ENCODE measurements around the gene FXYD5. TPM values are rescaled to one million over a fixed set of nuclear protein-coding genes. Genes with fewer than 3 reads are reported as not detected.

Gene FXYD5
- polyA plus RNA-seq, 1 donor from 2014 or later: not detected

DNA sequence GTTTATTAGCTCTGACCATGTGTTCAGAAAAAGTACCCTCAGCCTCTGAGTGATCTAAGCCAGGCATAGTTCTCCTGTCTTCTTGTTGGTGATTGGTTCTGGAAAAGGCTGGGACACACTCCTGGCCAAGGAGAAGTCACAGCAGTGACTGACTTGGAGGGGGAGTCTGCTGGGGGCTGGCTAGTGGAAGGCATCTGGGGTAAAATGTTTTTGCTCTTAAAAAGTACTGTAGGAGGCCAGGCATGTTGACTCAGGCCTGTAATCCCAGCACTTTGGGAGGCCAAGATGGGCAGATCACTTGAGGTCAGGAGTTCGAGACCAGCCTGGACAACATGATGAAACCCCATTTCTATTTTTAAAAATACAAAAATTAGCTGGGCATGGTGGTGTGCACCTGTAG, 52.3 kb downstream of the FXYD5 start:
- Histone ChIP-seq H3K4me2 (ENCODE audit: low read length) (no peak overlapping the region), H3K9me2 (ENCODE audit: insufficient read depth, low read length) (no peaks in the 10 kb centered on the region), H3K9me3 (ENCODE audit: low read length) (no peaks in the 10 kb centered on the region), H3K4me3 (ENCODE audit: low read length) (no peak overlapping the region), H3K9ac (ENCODE audit: low read length) (no peak overlapping the region), H3K27me3 (ENCODE audit: insufficient read depth, low read depth, low read length) (no peaks in the 10 kb centered on the region), H4K20me1 (ENCODE audit: insufficient read depth) (no peaks in the 10 kb centered on the region), H3F3A (ENCODE audit: insufficient read depth, low read length, poor library complexity, severe bottlenecking) (no peaks in the 10 kb centered on the region), H2AFZ (ENCODE audit: low read depth, low read length) (no peak overlapping the region), H3K27ac (ENCODE audit: low read length) (no peak overlapping the region), H3K79me2 (replicated peaks; ENCODE audit: insufficient read depth, low read length) (no peaks in the 10 kb centered on the region), H3K36me3 (ENCODE audit: insufficient read depth, low read length) (no peaks in the 10 kb centered on the region)
- no peak for TF ChIP-seq POLR2AphosphoS5 (IDR thresholded peaks at IDR 0.05)
- TF ChIP-seq MXI1 (conservative IDR thresholded peaks at IDR 0.05; ENCODE audit: poor library complexity, severe bottlenecking): no peak
- TF ChIP-seq, protein P1, sequence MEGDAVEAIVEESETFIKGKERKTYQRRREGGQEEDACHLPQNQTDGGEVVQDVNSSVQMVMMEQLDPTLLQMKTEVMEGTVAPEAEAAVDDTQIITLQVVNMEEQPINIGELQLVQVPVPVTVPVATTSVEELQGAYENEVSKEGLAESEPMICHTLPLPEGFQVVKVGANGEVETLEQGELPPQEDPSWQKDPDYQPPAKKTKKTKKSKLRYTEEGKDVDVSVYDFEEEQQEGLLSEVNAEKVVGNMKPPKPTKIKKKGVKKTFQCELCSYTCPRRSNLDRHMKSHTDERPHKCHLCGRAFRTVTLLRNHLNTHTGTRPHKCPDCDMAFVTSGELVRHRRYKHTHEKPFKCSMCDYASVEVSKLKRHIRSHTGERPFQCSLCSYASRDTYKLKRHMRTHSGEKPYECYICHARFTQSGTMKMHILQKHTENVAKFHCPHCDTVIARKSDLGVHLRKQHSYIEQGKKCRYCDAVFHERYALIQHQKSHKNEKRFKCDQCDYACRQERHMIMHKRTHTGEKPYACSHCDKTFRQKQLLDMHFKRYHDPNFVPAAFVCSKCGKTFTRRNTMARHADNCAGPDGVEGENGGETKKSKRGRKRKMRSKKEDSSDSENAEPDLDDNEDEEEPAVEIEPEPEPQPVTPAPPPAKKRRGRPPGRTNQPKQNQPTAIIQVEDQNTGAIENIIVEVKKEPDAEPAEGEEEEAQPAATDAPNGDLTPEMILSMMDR (IDR thresholded peaks at IDR 0.05; ENCODE audit: poor library complexity, severe bottlenecking): no peak
- TF ChIP-seq EZH2 (IDR thresholded peaks at IDR 0.05; ENCODE audit: borderline replicate concordance, insufficient read depth, low read length, poor library complexity, severe bottlenecking): no peak
- TF ChIP-seq SMC3 (conservative IDR thresholded peaks at IDR 0.05; ENCODE audit: poor library complexity): no peak
- TF ChIP-seq RAD21 (conservative IDR thresholded peaks at IDR 0.05): no peak
- TF ChIP-seq, protein P2, sequence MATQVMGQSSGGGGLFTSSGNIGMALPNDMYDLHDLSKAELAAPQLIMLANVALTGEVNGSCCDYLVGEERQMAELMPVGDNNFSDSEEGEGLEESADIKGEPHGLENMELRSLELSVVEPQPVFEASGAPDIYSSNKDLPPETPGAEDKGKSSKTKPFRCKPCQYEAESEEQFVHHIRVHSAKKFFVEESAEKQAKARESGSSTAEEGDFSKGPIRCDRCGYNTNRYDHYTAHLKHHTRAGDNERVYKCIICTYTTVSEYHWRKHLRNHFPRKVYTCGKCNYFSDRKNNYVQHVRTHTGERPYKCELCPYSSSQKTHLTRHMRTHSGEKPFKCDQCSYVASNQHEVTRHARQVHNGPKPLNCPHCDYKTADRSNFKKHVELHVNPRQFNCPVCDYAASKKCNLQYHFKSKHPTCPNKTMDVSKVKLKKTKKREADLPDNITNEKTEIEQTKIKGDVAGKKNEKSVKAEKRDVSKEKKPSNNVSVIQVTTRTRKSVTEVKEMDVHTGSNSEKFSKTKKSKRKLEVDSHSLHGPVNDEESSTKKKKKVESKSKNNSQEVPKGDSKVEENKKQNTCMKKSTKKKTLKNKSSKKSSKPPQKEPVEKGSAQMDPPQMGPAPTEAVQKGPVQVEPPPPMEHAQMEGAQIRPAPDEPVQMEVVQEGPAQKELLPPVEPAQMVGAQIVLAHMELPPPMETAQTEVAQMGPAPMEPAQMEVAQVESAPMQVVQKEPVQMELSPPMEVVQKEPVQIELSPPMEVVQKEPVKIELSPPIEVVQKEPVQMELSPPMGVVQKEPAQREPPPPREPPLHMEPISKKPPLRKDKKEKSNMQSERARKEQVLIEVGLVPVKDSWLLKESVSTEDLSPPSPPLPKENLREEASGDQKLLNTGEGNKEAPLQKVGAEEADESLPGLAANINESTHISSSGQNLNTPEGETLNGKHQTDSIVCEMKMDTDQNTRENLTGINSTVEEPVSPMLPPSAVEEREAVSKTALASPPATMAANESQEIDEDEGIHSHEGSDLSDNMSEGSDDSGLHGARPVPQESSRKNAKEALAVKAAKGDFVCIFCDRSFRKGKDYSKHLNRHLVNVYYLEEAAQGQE (IDR thresholded peaks at IDR 0.05; ENCODE audit: borderline replicate concordance): no peak

DNA sequence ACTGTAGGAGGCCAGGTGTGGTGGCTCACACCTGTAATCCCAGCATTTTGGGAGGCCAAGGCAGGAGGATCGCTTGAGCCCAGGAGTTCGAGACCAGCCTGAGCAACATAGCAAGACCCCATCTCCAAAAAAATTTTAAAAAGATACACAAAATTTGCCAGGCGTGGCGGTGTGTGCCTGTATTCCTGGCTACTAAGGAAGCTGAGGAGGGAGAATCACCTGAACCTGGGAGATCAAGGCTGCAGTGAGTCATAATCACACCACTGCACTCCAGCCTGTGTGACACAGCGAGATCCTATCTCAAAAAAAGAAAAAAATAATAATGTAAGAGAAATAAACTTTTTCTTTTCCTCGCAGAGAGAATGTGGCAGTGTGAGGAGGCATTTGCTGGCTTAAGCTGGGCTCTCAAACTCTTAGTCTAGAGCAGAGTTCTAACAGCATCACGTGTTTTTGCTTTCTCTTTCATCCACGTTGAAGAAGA, 52.9 kb downstream of the FXYD5 start:
- H2AFZ ChIP-seq (ENCODE audit: low read depth, low read length): no peak overlapping the region
- H3K27me3 ChIP-seq (ENCODE audit: insufficient read depth, low read depth, low read length): no peaks in the 10 kb centered on the region
- no peak overlapping the region for H3K9ac ChIP-seq (ENCODE audit: low read length)
- H4K20me1 ChIP-seq (ENCODE audit: insufficient read depth): no peaks in the 10 kb centered on the region
- H3K27ac ChIP-seq (ENCODE audit: low read length): no peak overlapping the region
- TF ChIP-seq, protein P1 (IDR thresholded peaks at IDR 0.05; ENCODE audit: poor library complexity, severe bottlenecking): no peak
- TF ChIP-seq RAD21 (conservative IDR thresholded peaks at IDR 0.05): no peak
- TF ChIP-seq SMC3 (conservative IDR thresholded peaks at IDR 0.05; ENCODE audit: poor library complexity): no peak
- TF ChIP-seq POLR2AphosphoS5 (IDR thresholded peaks at IDR 0.05): no peak
- TF ChIP-seq EZH2 (IDR thresholded peaks at IDR 0.05; ENCODE audit: borderline replicate concordance, insufficient read depth, low read length, poor library complexity, severe bottlenecking): no peak
- TF ChIP-seq EP300 (conservative IDR thresholded peaks at IDR 0.05; ENCODE audit: poor library complexity, severe bottlenecking): no peak
- no peak for TF ChIP-seq TAF1 (IDR thresholded peaks at IDR 0.05; ENCODE audit: low read depth)
- TF ChIP-seq MXI1 (conservative IDR thresholded peaks at IDR 0.05; ENCODE audit: poor library complexity, severe bottlenecking): no peak
- TF ChIP-seq, protein P2 (IDR thresholded peaks at IDR 0.05; ENCODE audit: borderline replicate concordance): no peak
- H3K4me3 ChIP-seq (ENCODE audit: low read length): no peak overlapping the region
- H3K79me2 ChIP-seq (replicated peaks; ENCODE audit: insufficient read depth, low read length): no peaks in the 10 kb centered on the region
- H3K4me2 ChIP-seq (ENCODE audit: low read length): no peak overlapping the region
- no peaks in the 10 kb centered on the region for H3K9me3 ChIP-seq (ENCODE audit: low read length)
- H3F3A ChIP-seq (ENCODE audit: insufficient read depth, low read length, poor library complexity, severe bottlenecking): no peaks in the 10 kb centered on the region
- no peaks in the 10 kb centered on the region for H3K9me2 ChIP-seq (ENCODE audit: insufficient read depth, low read length)
- no peaks in the 10 kb centered on the region for H3K36me3 ChIP-seq (ENCODE audit: insufficient read depth, low read length)
